ENCODE data around the gene RAP1GAP2. TPM values are rescaled to one million over a fixed set of nuclear protein-coding genes. Genes with fewer than 3 reads are reported as not detected.
"Not testable (repeated sequence)": the region's sequence is repeated elsewhere in the genome, so short reads cannot be mapped to it uniquely, and the experiment has no call there.

Gene RAP1GAP2
- total RNA-seq, 1 donor from 2014 or later: 0.79 TPM

GRCh38 chr17:2881295-2881694, 85.1 kb downstream of the RAP1GAP2 start:
- Mint-ChIP-seq H3K36me3 (ENCODE audit: low read depth) (no peaks in the 10 kb centered on the region), H3K27me3 (no peaks in the 10 kb centered on the region), H3K9me3 (no peaks in the 10 kb centered on the region), H3K27ac (no peak overlapping the region), H3K4me1 (peaks cover 2% of the 10 kb centered on the region), H3K4me3 (no peak overlapping the region)
- intact Hi-C loops (cut with micrococcal nuclease): no loop called here
- no peak for DNase-seq

GRCh38 chr17:2883544-2884213, 87.4 kb downstream of the RAP1GAP2 start:
- Mint-ChIP-seq H3K36me3 (ENCODE audit: low read depth) (no peaks in the 10 kb centered on the region), H3K4me3 (no peak overlapping the region), H3K9me3 (no peaks in the 10 kb centered on the region), H3K27me3 (no peaks in the 10 kb centered on the region), H3K27ac (no peak overlapping the region), H3K4me1 (peaks cover 2% of the 10 kb centered on the region)
- no peak for DNase-seq
- intact Hi-C loops (cut with micrococcal nuclease): no loop called here

GRCh38 chr17:2885733-2886132, 89.5 kb downstream of the RAP1GAP2 start:
- H3K27me3 Mint-ChIP-seq: no peaks in the 10 kb centered on the region
- no peaks in the 10 kb centered on the region for H3K9me3 Mint-ChIP-seq
- no peak overlapping the region for H3K4me3 Mint-ChIP-seq
- no peak overlapping the region for H3K27ac Mint-ChIP-seq
- intact Hi-C loops (cut with micrococcal nuclease): no loop called here
- no peak for DNase-seq
- H3K36me3 Mint-ChIP-seq (ENCODE audit: low read depth): no peaks in the 10 kb centered on the region
- H3K4me1 Mint-ChIP-seq: no peaks in the 10 kb centered on the region

GRCh38 chr17:2888326-2888725, 92.1 kb downstream of the RAP1GAP2 start:
- intact Hi-C loops (cut with micrococcal nuclease): no loop called here
- Mint-ChIP-seq H3K9me3 (no peaks in the 10 kb centered on the region), H3K36me3 (ENCODE audit: low read depth) (no peaks in the 10 kb centered on the region), H3K27ac (no peak overlapping the region), H3K4me3 (no peak overlapping the region), H3K4me1 (no peaks in the 10 kb centered on the region), H3K27me3 (no peaks in the 10 kb centered on the region)
- no peak for DNase-seq

- H3K4me1 Mint-ChIP-seq: no peaks in the 10 kb centered on the region
These were observed 93.0 kb downstream of the RAP1GAP2 start for GRCh38 chr17:2889256-2889655.

GRCh38 chr17:2890778-2891177, 94.5 kb downstream of the RAP1GAP2 start:
- H3K4me3 Mint-ChIP-seq; intact Hi-C loops (cut with micrococcal nuclease); H3K27me3 Mint-ChIP-seq; H3K27ac Mint-ChIP-seq; H3K4me1 Mint-ChIP-seq; H3K36me3 Mint-ChIP-seq (ENCODE audit: low read depth); H3K9me3 Mint-ChIP-seq; DNase-seq: not testable (repeated sequence)

More at GRCh38 chr17:2889256-2889655, 93.0 kb downstream of the RAP1GAP2 start:
- intact Hi-C loops (cut with micrococcal nuclease): no loop called here
- Mint-ChIP-seq H3K9me3 (no peaks in the 10 kb centered on the region), H3K27me3 (no peaks in the 10 kb centered on the region), H3K27ac (no peak overlapping the region), H3K4me3 (no peak overlapping the region), H3K36me3 (ENCODE audit: low read depth) (no peaks in the 10 kb centered on the region)
- no peak for DNase-seq

GRCh38 chr17:2892305-2892971, 96.2 kb downstream of the RAP1GAP2 start:
- intact Hi-C loops (cut with micrococcal nuclease): no loop called here
- no peak for DNase-seq

GRCh38 chr17:2893422-2893914, 97.2 kb downstream of the RAP1GAP2 start:
- Mint-ChIP-seq H3K4me1 (no peaks in the 10 kb centered on the region), H3K27me3 (no peaks in the 10 kb centered on the region), H3K27ac (no peak overlapping the region), H3K9me3 (no peaks in the 10 kb centered on the region), H3K4me3 (no peak overlapping the region), H3K36me3 (ENCODE audit: low read depth) (no peaks in the 10 kb centered on the region)
- intact Hi-C loops (cut with micrococcal nuclease): no loop called here
- no peak for DNase-seq

More at GRCh38 chr17:2892305-2892971, 96.2 kb downstream of the RAP1GAP2 start:
- no peak overlapping the region for H3K27ac Mint-ChIP-seq
- no peaks in the 10 kb centered on the region for H3K27me3 Mint-ChIP-seq
- no peaks in the 10 kb centered on the region for H3K9me3 Mint-ChIP-seq
- H3K36me3 Mint-ChIP-seq (ENCODE audit: low read depth): no peaks in the 10 kb centered on the region
- H3K4me1 Mint-ChIP-seq: no peaks in the 10 kb centered on the region
- no peak overlapping the region for H3K4me3 Mint-ChIP-seq

GRCh38 chr17:2894782-2895181, 98.5 kb downstream of the RAP1GAP2 start:
- Mint-ChIP-seq H3K4me3 (no peak overlapping the region), H3K27ac (no peak overlapping the region), H3K9me3 (no peaks in the 10 kb centered on the region), H3K4me1 (no peaks in the 10 kb centered on the region), H3K27me3 (no peaks in the 10 kb centered on the region), H3K36me3 (ENCODE audit: low read depth) (no peaks in the 10 kb centered on the region)
- no peak for DNase-seq
- intact Hi-C loops (cut with micrococcal nuclease): no loop called here

- intact Hi-C loops (cut with micrococcal nuclease): no loop called here
- no peaks in the 10 kb centered on the region for H3K4me1 Mint-ChIP-seq
- H3K9me3 Mint-ChIP-seq: no peaks in the 10 kb centered on the region
- no peaks in the 10 kb centered on the region for H3K36me3 Mint-ChIP-seq (ENCODE audit: low read depth)
- no peak overlapping the region for H3K4me3 Mint-ChIP-seq
- no peak for DNase-seq
- no peak overlapping the region for H3K27ac Mint-ChIP-seq
- no peaks in the 10 kb centered on the region for H3K27me3 Mint-ChIP-seq
These were observed 101.4 kb downstream of the RAP1GAP2 start for GRCh38 chr17:2897605-2898004.

- H3K27ac Mint-ChIP-seq: no peak overlapping the region
- no peaks in the 10 kb centered on the region for H3K9me3 Mint-ChIP-seq
- intact Hi-C loops (cut with micrococcal nuclease): no loop called here
These were observed 102.2 kb downstream of the RAP1GAP2 start for GRCh38 chr17:2898255-2898926.

GRCh38 chr17:2899906-2900305, 103.7 kb downstream of the RAP1GAP2 start:
- Mint-ChIP-seq H3K27ac (no peak overlapping the region), H3K4me3 (no peak overlapping the region), H3K4me1 (no peaks in the 10 kb centered on the region), H3K9me3 (no peaks in the 10 kb centered on the region), H3K27me3 (no peaks in the 10 kb centered on the region), H3K36me3 (ENCODE audit: low read depth) (no peaks in the 10 kb centered on the region)
- DNase-seq: no peak
- intact Hi-C loops (cut with micrococcal nuclease): no loop called here

More at GRCh38 chr17:2898255-2898926, 102.2 kb downstream of the RAP1GAP2 start:
- Mint-ChIP-seq H3K4me3 (no peak overlapping the region), H3K36me3 (ENCODE audit: low read depth) (no peaks in the 10 kb centered on the region), H3K4me1 (no peaks in the 10 kb centered on the region), H3K27me3 (no peaks in the 10 kb centered on the region)
- no peak for DNase-seq

- intact Hi-C loops (cut with micrococcal nuclease): no loop called here
- Mint-ChIP-seq H3K27me3 (no peaks in the 10 kb centered on the region), H3K36me3 (ENCODE audit: low read depth) (peaks cover 3% of the 10 kb centered on the region), H3K27ac (no peak overlapping the region), H3K9me3 (no peaks in the 10 kb centered on the region), H3K4me1 (no peaks in the 10 kb centered on the region), H3K4me3 (no peak overlapping the region)
- no peak for DNase-seq
These were observed 104.6 kb downstream of the RAP1GAP2 start for GRCh38 chr17:2900842-2901241.

GRCh38 chr17:2901582-2901981, 105.3 kb downstream of the RAP1GAP2 start:
- no peak overlapping the region for H3K4me3 Mint-ChIP-seq
- H3K4me1 Mint-ChIP-seq: no peaks in the 10 kb centered on the region
- H3K36me3 Mint-ChIP-seq (ENCODE audit: low read depth): peaks cover 6% of the 10 kb centered on the region
- no peaks in the 10 kb centered on the region for H3K27me3 Mint-ChIP-seq
- no peaks in the 10 kb centered on the region for H3K9me3 Mint-ChIP-seq
- no peak overlapping the region for H3K27ac Mint-ChIP-seq
- intact Hi-C loops (cut with micrococcal nuclease): no loop called here
- DNase-seq: no peak
